ENCODE measurements around the gene SLC25A18.
"Not testable (repeated sequence)": the region's sequence is repeated elsewhere in the genome, so short reads cannot be mapped to it uniquely, and the experiment has no call there.

Gene SLC25A18, protein sequence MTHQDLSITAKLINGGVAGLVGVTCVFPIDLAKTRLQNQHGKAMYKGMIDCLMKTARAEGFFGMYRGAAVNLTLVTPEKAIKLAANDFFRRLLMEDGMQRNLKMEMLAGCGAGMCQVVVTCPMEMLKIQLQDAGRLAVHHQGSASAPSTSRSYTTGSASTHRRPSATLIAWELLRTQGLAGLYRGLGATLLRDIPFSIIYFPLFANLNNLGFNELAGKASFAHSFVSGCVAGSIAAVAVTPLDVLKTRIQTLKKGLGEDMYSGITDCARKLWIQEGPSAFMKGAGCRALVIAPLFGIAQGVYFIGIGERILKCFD

GRCh38 chr22:17562906-17563870 lies at the start of gene SLC25A18:
Gene SLC25A18 (plus strand): TSS chr22:17563498. CDS start chr22:17579945, 16,447 bp downstream.
- no peak for DNase-seq (ENCODE audit: low read depth in 2 of 2)

GRCh38 chr22:17513612-17514011 lies 49.7 kb upstream of the SLC25A18 start:
- DNase-seq (ENCODE audit: low read depth in 2 of 2): no peak

DNA sequence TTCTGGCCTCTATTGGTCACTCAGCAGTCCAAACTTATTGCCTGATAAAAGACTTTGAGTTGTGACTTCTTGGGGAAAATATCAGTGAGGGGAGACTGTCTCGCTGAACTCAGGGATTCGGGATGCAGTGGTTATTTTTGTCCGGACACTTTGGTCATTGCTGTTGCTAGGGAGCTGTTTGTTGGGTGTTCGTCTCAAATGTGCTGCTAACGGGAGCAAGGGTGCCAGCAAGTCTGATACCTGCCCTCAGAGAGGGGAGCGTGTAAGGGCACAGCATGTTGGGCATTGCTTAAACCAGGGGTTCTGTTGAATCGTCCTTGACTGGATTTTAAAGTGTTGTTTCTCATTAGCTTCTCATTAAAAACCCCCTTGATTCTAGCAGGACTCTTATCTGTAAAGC lies 49.2 kb upstream of the SLC25A18 start:
- no peak for DNase-seq (ENCODE audit: low read depth in 2 of 2)

- no peak for DNase-seq (ENCODE audit: low read depth in 2 of 2)
Observed at GRCh38 chr22:17518406-17518805, 44.9 kb upstream of the SLC25A18 start.

- DNase-seq (ENCODE audit: low read depth in 2 of 2): not testable (repeated sequence)
Observed at GRCh38 chr22:17521971-17522370, 41.3 kb upstream of the SLC25A18 start.

DNA sequence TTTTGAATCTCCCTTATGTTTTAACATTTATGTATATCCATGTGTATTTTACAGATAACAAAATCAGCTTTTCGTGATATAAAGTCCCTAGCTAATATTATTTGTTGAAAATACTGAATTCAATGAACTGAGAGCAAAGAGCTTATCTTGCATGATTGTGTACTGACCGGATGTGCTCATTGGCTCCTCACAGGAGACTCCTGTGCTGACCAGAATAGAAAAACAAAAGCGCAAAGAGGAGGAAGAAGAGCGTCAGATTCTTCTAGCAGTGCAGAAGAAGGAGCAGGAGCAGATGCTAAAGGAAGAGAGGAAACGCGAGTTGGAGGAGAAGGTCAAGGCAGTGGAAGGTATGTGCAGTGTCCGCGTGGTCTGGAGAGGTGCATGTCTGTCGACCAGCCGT lies 39.4 kb upstream of the SLC25A18 start:
- DNase-seq (ENCODE audit: low read depth in 2 of 2): no peak

GRCh38 chr22:17536269-17536668 lies 27.0 kb upstream of the SLC25A18 start:
- DNase-seq (ENCODE audit: low read depth in 2 of 2): no peak

DNA sequence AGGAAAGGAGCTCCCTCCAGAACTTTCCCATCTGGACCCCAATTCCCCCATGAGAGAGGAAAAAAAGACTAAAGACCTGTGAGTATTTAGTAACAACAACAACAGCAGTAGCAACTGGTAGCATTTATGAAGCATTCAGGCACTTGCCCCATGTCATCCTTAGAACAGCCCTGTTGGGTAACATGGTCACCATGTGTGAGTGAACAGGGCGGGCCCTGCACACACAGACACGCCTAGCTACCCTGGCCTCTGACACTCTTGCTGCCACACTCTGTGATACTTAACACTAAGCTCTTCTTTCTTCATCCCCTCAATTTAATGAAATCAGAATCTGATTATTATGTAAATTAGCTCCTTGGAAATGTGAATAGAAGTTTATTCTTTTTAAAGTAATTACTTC lies 26.1 kb upstream of the SLC25A18 start:
- no peak for DNase-seq (ENCODE audit: low read depth in 2 of 2)

GRCh38 chr22:17540481-17540880 lies 22.8 kb upstream of the SLC25A18 start:
- DNase-seq (ENCODE audit: low read depth in 2 of 2): no peak

GRCh38 chr22:17541476-17541875 lies 21.8 kb upstream of the SLC25A18 start:
- DNase-seq (ENCODE audit: low read depth in 2 of 2): no peak

- no peak for DNase-seq (ENCODE audit: low read depth in 2 of 2)
Observed at GRCh38 chr22:17542452-17542851, 20.8 kb upstream of the SLC25A18 start.

DNA sequence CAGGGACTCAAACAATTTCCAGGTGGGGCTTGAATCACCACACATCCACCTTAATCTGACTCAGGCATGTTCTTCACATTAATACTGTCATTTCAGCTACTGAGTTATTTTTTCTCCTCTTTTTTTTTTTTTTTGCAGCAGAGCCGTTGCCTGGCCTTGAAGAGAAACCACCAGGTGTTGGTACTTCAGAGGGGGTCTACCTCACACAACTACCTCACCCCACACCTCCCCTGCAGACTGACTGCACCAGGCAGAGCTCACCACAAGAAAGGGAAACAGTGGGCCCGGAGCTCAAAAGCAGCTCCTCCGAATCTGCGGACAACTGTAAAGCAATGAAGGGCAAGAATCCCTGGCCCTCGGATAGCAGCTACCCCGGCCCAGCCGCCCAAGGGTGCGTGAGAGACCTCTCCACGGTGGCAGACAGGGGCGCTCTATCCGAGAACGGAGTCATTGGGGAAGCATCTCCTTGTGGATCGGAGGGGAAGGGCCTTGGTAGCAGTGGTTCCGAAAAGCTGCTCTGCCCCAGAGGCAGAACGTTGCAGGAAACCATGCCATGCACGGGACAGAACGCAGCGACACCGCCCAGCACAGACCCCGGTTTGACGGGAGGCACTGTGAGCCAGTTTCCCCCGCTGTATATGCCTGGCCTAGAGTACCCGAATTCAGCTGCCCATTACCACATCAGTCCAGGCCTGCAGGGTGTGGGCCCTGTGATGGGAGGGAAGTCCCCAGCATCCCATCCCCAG lies 15.1 kb upstream of the SLC25A18 start:
- no peak for DNase-seq (ENCODE audit: low read depth in 2 of 2)

GRCh38 chr22:17548756-17549035 lies 14.6 kb upstream of the SLC25A18 start:
- DNase-seq (ENCODE audit: low read depth in 2 of 2): no peak

DNA sequence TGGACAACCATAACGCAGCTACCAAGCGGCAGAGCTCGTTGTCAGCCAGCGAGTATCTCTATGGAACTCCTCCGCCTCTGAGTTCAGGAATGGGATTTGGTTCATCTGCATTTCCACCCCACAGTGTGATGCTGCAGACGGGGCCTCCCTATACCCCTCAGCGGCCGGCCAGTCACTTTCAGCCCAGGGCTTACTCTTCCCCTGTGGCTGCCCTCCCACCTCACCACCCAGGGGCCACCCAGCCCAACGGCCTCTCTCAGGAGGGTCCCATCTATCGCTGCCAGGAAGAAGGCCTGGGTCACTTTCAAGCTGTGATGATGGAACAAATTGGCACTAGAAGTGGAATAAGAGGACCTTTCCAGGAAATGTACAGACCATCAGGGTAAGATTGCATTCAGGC lies 14.1 kb upstream of the SLC25A18 start:
- no peak for DNase-seq (ENCODE audit: low read depth in 2 of 2)

DNA sequence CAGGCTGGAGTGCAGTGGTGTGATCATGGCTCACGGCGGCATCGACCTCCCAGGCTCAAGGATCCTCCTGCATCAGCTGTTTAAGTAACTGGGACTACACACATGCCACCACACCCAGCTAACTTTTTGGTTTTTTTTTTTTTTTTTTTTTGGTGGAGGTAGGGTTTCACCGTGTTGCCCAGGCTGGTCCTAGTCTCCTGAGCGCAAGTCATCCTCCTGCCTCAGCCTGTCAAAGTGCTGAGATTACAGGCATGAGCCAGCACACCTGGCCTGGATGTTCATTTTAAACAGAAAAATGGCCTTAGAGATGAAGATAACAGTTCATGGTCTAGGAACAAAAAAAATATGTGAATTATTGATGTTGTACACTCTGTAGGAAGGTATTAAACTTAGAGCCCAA lies 13.6 kb upstream of the SLC25A18 start:
- no peak for DNase-seq (ENCODE audit: low read depth in 2 of 2)

DNA sequence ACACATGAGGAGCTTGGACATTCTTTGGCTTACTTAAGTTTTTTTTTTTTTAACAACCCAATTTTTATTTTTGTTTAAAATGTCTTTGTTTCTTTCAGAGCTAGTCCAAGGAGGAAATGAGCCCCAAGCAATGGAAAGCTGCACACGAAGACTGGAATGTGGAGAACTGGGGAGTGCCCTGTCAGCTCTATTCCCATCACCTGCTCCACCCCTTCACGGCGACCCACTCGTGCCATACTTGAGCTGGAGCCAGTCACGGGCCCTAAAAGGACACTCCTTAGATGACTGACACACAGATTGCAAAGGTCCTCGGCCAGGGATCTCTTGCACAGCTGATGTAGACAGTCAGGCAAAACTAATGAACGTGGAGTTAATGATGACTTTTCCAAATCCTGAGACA lies 10.6 kb upstream of the SLC25A18 start:
- no peak for DNase-seq (ENCODE audit: low read depth in 2 of 2)

GRCh38 chr22:17554814-17555213 lies 8.5 kb upstream of the SLC25A18 start:
- no peak for DNase-seq (ENCODE audit: low read depth in 2 of 2)

DNA sequence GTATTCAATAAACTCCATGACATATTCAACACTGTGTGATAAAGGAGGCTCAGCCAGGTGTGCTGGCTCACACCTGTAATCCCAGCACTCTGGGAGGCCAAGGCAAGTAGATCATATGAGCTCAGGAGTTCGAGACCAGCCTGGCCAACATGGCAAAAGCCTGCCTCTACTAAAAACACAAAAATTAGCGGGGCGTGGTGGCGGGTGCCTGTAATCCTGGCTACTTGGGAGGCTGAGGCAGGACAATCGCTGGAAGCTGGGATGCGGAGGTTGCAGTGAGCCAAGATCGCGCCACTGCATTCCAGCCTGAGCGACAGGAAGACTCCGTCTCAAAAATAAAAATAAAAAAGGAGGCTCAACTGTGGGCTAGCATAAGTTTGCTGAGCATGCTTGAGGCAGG lies 4.1 kb upstream of the SLC25A18 start:
- DNase-seq (ENCODE audit: low read depth in 2 of 2): no peak

DNA sequence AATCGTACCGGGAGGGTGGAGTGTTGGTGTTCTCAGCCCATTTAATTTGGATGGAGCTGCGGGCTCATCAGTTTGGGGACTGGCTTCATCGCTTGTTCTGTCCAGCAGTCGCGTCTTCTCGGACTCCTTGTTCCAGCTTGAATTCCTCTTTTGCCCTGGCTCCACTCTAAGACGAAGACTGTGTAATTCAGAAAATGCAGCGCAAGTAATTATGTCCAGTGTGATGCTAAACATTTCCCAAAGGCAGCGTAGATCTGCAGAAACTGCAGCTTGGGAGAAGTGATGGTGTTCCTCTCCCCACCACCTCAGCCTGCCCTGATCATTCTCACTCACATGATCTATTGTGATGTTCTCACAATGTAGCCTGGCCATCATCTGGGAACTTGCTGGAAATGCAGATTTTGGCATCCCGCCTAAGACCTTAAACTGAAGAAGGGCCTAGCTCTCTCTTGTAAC lies 666 bp downstream of the SLC25A18 start:
- no peak for DNase-seq (ENCODE audit: low read depth in 2 of 2)

GRCh38 chr22:17566016-17566687 lies 2.9 kb downstream of the SLC25A18 start:
- DNase-seq (ENCODE audit: low read depth in 2 of 2): not testable (repeated sequence)

- no peak for DNase-seq (ENCODE audit: low read depth in 2 of 2)
Observed at GRCh38 chr22:17566776-17567175, 3.5 kb downstream of the SLC25A18 start.

All from stimulated activated CD8-positive, alpha-beta memory T cell treated with anti-CD3 and anti-CD28 coated beads, Interleukin-7, amount 100 ng/mL, for 4 hours (primary cell).